ENCODE measurements around the gene CCN2.

GRCh38 chr6:131929976-131930375 is 21.2 kb downstream of the CCN2 start:
- TF ChIP-seq ZSCAN18 (CRISPR knock-in tag; IDR thresholded peaks at IDR 0.05) (no peak), ESRRA (CRISPR knock-in tag; IDR thresholded peaks at IDR 0.05; ENCODE audit: borderline replicate concordance) (no peak), ZBTB21 (CRISPR knock-in tag; IDR thresholded peaks at IDR 0.05; ENCODE audit: borderline replicate concordance) (no peak), ZNF121 (CRISPR knock-in tag; IDR thresholded peaks at IDR 0.05) (no peak), MAX (CRISPR knock-in tag; IDR thresholded peaks at IDR 0.05) (no peak)
- TF ChIP-seq, protein P1, sequence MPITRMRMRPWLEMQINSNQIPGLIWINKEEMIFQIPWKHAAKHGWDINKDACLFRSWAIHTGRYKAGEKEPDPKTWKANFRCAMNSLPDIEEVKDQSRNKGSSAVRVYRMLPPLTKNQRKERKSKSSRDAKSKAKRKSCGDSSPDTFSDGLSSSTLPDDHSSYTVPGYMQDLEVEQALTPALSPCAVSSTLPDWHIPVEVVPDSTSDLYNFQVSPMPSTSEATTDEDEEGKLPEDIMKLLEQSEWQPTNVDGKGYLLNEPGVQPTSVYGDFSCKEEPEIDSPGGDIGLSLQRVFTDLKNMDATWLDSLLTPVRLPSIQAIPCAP (CRISPR knock-in tag; IDR thresholded peaks at IDR 0.05): no peak
- TF ChIP-seq, protein P2, sequence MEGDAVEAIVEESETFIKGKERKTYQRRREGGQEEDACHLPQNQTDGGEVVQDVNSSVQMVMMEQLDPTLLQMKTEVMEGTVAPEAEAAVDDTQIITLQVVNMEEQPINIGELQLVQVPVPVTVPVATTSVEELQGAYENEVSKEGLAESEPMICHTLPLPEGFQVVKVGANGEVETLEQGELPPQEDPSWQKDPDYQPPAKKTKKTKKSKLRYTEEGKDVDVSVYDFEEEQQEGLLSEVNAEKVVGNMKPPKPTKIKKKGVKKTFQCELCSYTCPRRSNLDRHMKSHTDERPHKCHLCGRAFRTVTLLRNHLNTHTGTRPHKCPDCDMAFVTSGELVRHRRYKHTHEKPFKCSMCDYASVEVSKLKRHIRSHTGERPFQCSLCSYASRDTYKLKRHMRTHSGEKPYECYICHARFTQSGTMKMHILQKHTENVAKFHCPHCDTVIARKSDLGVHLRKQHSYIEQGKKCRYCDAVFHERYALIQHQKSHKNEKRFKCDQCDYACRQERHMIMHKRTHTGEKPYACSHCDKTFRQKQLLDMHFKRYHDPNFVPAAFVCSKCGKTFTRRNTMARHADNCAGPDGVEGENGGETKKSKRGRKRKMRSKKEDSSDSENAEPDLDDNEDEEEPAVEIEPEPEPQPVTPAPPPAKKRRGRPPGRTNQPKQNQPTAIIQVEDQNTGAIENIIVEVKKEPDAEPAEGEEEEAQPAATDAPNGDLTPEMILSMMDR (IDR thresholded peaks at IDR 0.05): no peak
